GM12878 (cell line): ENCODE measurements around the gene FBXL16. TPM values are rescaled to one million over a fixed set of nuclear protein-coding genes. Genes with fewer than 3 reads are reported as not detected.

ENCODE experiments used
- ATAC-seq: fragments of 200-7000 bp; cut with Tn5 transposase; 3 replicates; pipeline ENCODE4 v1.9.1; 2020; ENCODE audit warnings: mild to moderate bottlenecking, moderate library complexity
- BruUV-seq: library from RNA; stranded (reverse); fragments of 400-500 nt; replicated peaks from 2 replicates; lab custom pipeline; 2021; lab: Mats Ljungman, UMichigan
- CTCF ChIA-PET: fragments of 300-600 bp; sonication (Branson Sonifier 250); formaldehyde crosslinking; extraction: SDS; loops from one replicate; lab custom pipeline; 2021; ENCODE audit warnings: inconsistent platforms; lab: Yijun Ruan, JAX
- POLR2A ChIA-PET: fragments of 350-600 bp; formaldehyde crosslinking; extraction: SDS; loops from one replicate; lab custom pipeline; 2021; ENCODE audit warnings: inconsistent platforms; lab: Charles Lee
- RAD21 ChIA-PET: fragments of 300-600 bp; sonication (Branson Sonifier 250); formaldehyde crosslinking; loops from one replicate; lab custom pipeline; 2023; ENCODE audit warnings: antibody characterized with exemption; ENCODE audit not compliant: unreplicated experiment; lab: Charles Lee
- SMC1A ChIA-PET: fragments of 300-600 bp; sonication (Branson Sonifier 250); formaldehyde crosslinking; loops from one replicate; lab custom pipeline; 2023; ENCODE audit not compliant: unreplicated experiment, uncharacterized antibody; lab: Charles Lee
- DNase-seq: peaks from one replicate; pipeline ENCODE4 v3.0.0-alpha.2; 2011; ENCODE audit warnings: low read depth, low spot score
- FAIRE-seq: peaks from 3 replicates; lab custom pipeline; 2011; peaks lifted over from hg19 to GRCh38; lab: Jason Lieb, UNC
- H2AFZ ChIP-seq: 2 replicates; pipeline ENCODE4 v1.6.0; 2011; ENCODE audit warnings: low read depth, low read length, control low read depth; ENCODE audit not compliant: control insufficient read depth
- H3K27ac ChIP-seq: 2 replicates; pipeline ENCODE4 v1.5.1; 2011; ENCODE audit warnings: control low read depth; ENCODE audit not compliant: control insufficient read depth, insufficient read depth
- H3K27me3 ChIP-seq, 2 experiments: replicated peaks in 1 of 2; 2 replicates each; pipeline versions ENCODE4 v1.6.0 to v1.6.1; 2011; ENCODE audit warnings: low read length in 1 of 2; ENCODE audit not compliant: control insufficient read depth in 2 of 2, insufficient read depth in 2 of 2
- H3K36me3 ChIP-seq, 2 experiments: 2 replicates each; pipeline ENCODE4 v1.5.1; 2011; ENCODE audit warnings: low read length in 1 of 2; ENCODE audit not compliant: control insufficient read depth in 2 of 2, insufficient read depth in 2 of 2
- H3K4me1 ChIP-seq: 2 replicates; pipeline ENCODE4 v1.6.1; 2011; ENCODE audit warnings: mild to moderate bottlenecking, low read length, moderate library complexity, mixed read lengths; ENCODE audit not compliant: control insufficient read depth, insufficient read depth
- H3K4me2 ChIP-seq: 2 replicates; pipeline ENCODE4 v1.6.0; 2011; ENCODE audit warnings: control low read depth; ENCODE audit not compliant: control insufficient read depth, insufficient read depth
- H3K4me3 ChIP-seq: fragments of 200-600 bp; sonication (generic); 2 replicates; pipeline ENCODE4 v1.5.1; 2016
- H3K79me2 ChIP-seq: 2 replicates; pipeline ENCODE4 v1.6.0; 2011; ENCODE audit warnings: low read length; ENCODE audit not compliant: control insufficient read depth, insufficient read depth
- H3K9ac ChIP-seq: 2 replicates; pipeline ENCODE4 v1.8.0; 2011; ENCODE audit warnings: low read length, control low read depth, mixed read lengths; ENCODE audit not compliant: control insufficient read depth, insufficient read depth
- H3K9me3 ChIP-seq: replicated peaks from 3 replicates; pipeline ENCODE4 v1.5.1; 2011; ENCODE audit warnings: mild to moderate bottlenecking, low read length; ENCODE audit not compliant: control insufficient read depth, insufficient read depth
- H4K20me1 ChIP-seq: 2 replicates; pipeline ENCODE4 v1.6.0; 2011; ENCODE audit not compliant: control insufficient read depth, insufficient read depth
- BACH1 ChIP-seq: fragments of 450-650 bp; IDR thresholded peaks from 2 replicates; pipeline ENCODE4 v1.6.1; 2017; ENCODE audit warnings: mild to moderate bottlenecking, borderline replicate concordance
- MEF2B ChIP-seq: fragments of 450-650 bp; IDR thresholded peaks from 2 replicates; pipeline ENCODE4 v1.6.1; 2018; ENCODE audit warnings: mild to moderate bottlenecking, moderate library complexity; ENCODE audit not compliant: partially characterized antibody, poor library complexity, severe bottlenecking
- NR2C1 ChIP-seq: fragments of 450-650 bp; IDR thresholded peaks from 2 replicates; pipeline ENCODE4 v1.6.1; 2017; ENCODE audit warnings: antibody characterized with exemption, mild to moderate bottlenecking, moderate library complexity
- POLR2A ChIP-seq: IDR thresholded peaks from 2 replicates; pipeline ENCODE4 v1.6.1; 2011; ENCODE audit warnings: low read depth, mild to moderate bottlenecking, low read length
- RBBP5 ChIP-seq: fragments of 200-600 bp; sonication (generic); conservative IDR thresholded peaks from 2 replicates; pipeline ENCODE4 v1.6.1; 2016
- RELA ChIP-seq: fragments of 450-650 bp; IDR thresholded peaks from 2 replicates; pipeline ENCODE4 v1.8.0; 2014; ENCODE audit warnings: borderline replicate concordance; ENCODE audit not compliant: partially characterized antibody
- STAT3 ChIP-seq: IDR thresholded peaks from 2 replicates; pipeline ENCODE4 v1.6.1; 2011; ENCODE audit warnings: low read depth, low read length, improper control_type of control experiment
- SUZ12 ChIP-seq: fragments of 200-600 bp; sonication (generic); IDR thresholded peaks from one replicate; pipeline ENCODE4 v1.6.1; 2018; ENCODE audit warnings: antibody characterized with exemption, mild to moderate bottlenecking; ENCODE audit not compliant: unreplicated experiment
- ZNF217 ChIP-seq: fragments of 450-650 bp; IDR thresholded peaks from 2 replicates; pipeline ENCODE4 v1.6.1; 2017; ENCODE audit warnings: antibody characterized with exemption, mild to moderate bottlenecking
- WGBS: methylation state at CpG from one replicate; pipeline ENCODE4 v1.1.6; 2016; ENCODE audit warnings: low lambda C conversion rate; ENCODE audit not compliant: insufficient replicate concordance, insufficient coverage; ENCODE audit errors: missing lambda C conversion rate; 5-methylcytosine and 5-hydroxymethylcytosine counted together
- in situ Hi-C: fragments of 300-500 bp; cut with MboI; formaldehyde crosslinking; loops from 9 replicates; pipeline ENCODE4 v1.14.3; 2018; ENCODE audit warnings: mixed read lengths
- intact Hi-C: fragments of 100-400 bp; cut with micrococcal nuclease; formaldehyde crosslinking; loops from one replicate; pipeline ENCODE4 v1.14.2; 2022; ENCODE audit not compliant: unreplicated experiment
- polyA plus RNA-seq, 11 experiments: library from polyadenylated mRNA; depleted of rRNA in 4 of 11; unstranded in 6 of 11; stranded (reverse) in 5 of 11; fragments of >200 nt; fragmentation: Nextera tagmentation in 4 of 11; fragmentation: Illumina TruSeq in 1 of 11; extraction: Ambion mirVana in 4 of 11; extraction: Trizol in 1 of 11; gene quantifications; 1 replicate in 1 of 11; 2 replicates in 10 of 11; pipeline versions ENCODE4 v1.2.1 to v1.2.3, GENCODE V29; 2011 to 2016; ENCODE audit warnings: inconsistent platforms in 2 of 11, missing spikeins in 2 of 11, low read depth in 1 of 11
- total RNA-seq, 4 experiments: library from RNA; depleted of rRNA in 3 of 4; stranded (reverse); fragments of >200 nt in 3 of 4; fragmentation: Illumina TruSeq in 1 of 4; extraction: Trizol in 1 of 4; gene quantifications; 2 replicates each; pipeline versions ENCODE4 v1.2.1 to v1.2.3, GENCODE V29; 2013 to 2021
- TF ChIP-seq, protein P1 (sequence below): fragments of 450-650 bp; formaldehyde crosslinking; IDR thresholded peaks from 2 replicates; pipeline ENCODE4 v1.4.0; 2020; ENCODE audit warnings: mild to moderate bottlenecking, moderate library complexity
- TF ChIP-seq, protein P2 (sequence below): IDR thresholded peaks from 2 replicates; pipeline ENCODE4 v1.6.1; 2012; ENCODE audit warnings: mild to moderate bottlenecking, low read depth, low read length

Gene FBXL16
- total and polyA plus RNA-seq, 10 of the 15 experiments (the other 5 are each of a cell fraction or from before 2014, with no cell fraction given) = 0.13 to 1.4 (median 0.24) TPM

DNA sequence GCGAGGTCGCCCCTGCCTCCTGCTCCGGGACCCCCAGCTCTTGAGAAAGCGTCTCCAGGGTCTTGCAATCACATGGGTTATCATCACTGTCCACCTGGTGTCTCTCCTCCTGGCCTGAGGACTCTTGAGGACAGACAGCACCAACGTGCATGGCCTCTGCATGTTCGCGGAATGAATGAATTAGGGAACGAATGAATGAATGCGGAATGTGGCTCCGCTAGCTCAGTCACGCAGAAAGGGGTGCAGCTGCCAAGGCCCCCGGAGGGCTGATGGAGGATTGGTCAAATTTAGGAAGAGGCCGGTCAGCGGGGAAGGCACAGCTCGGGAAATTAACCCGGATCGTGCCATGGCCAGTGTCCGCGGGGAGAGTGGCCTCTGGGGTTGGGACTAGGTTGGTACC is 3.3 kb downstream of the FBXL16 start (continued):
- TF ChIP-seq, protein P1, sequence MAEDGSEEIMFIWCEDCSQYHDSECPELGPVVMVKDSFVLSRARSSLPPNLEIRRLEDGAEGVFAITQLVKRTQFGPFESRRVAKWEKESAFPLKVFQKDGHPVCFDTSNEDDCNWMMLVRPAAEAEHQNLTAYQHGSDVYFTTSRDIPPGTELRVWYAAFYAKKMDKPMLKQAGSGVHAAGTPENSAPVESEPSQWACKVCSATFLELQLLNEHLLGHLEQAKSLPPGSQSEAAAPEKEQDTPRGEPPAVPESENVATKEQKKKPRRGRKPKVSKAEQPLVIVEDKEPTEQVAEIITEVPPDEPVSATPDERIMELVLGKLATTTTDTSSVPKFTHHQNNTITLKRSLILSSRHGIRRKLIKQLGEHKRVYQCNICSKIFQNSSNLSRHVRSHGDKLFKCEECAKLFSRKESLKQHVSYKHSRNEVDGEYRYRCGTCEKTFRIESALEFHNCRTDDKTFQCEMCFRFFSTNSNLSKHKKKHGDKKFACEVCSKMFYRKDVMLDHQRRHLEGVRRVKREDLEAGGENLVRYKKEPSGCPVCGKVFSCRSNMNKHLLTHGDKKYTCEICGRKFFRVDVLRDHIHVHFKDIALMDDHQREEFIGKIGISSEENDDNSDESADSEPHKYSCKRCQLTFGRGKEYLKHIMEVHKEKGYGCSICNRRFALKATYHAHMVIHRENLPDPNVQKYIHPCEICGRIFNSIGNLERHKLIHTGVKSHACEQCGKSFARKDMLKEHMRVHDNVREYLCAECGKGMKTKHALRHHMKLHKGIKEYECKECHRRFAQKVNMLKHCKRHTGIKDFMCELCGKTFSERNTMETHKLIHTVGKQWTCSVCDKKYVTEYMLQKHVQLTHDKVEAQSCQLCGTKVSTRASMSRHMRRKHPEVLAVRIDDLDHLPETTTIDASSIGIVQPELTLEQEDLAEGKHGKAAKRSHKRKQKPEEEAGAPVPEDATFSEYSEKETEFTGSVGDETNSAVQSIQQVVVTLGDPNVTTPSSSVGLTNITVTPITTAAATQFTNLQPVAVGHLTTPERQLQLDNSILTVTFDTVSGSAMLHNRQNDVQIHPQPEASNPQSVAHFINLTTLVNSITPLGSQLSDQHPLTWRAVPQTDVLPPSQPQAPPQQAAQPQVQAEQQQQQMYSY (CRISPR knock-in tag) = no peak
- TF ChIP-seq NR2C1 (no peak), RBBP5 (no peak), ZNF217 (no peak), MEF2B (no peak), BACH1 (no peak), POLR2A (no peak), STAT3 (no peak)
- TF ChIP-seq, all 136 proteins: peak for 0

DNA sequence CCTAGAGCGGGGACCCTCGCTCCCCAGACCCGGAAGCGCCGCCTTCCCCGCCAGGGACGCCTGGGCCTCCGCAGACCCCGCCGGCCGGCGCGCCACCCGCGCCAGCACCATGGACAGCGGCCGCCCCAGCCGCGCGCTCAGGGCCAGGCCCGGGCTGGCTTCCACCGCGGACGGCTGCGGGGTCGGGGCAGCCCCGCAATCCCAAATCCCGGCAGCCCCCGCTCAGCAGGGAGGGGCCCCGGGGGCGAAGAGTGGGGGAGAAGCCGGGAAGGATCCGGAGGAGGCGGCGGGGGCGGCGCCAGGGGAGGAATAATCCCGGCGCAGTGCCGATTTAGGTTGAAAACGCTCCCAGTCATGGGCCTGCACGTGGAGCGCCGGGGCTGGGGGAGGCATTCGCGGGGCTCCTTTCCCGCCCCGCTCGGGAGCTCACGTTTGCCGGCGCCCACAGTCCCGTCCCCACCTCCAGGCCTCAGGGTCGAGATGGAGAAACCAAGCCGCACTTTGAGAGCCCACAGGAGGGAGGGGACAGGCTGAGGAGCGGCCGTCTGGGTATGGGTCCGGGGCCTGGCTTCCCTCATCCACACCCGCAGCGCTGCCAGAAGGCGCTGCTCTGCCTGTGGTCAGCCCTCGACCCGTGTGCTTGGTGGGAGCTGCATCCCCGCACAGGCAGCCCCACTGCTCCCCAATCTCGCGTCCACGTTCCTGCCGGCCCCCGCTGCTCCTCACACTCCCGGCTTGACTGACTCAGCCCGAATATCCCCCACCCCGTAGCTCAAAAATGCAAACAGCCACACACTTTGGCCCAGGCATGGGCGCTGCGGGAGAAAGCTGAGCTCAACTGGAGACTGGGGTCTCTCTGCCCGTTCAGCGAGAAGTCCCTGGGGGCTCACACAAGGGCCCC is 4.7 kb downstream of the FBXL16 start:
- Histone ChIP-seq H3K27ac (no peak overlapping the region), H3K4me1 (peaks cover under 1% of the 10 kb centered on the region; the same call in 1 of the 2 replicates), H3K9me3 (no peaks in the 10 kb centered on the region), H3K4me3 (no peak overlapping the region), H2AFZ (no peak overlapping the region), H3K4me2 (no peak overlapping the region)
- BruUV-seq = no TSS peak
- 6% methylated on average over 48 of the region's 76 CpGs for WGBS
- ChIA-PET SMC1A (no interaction called here), RAD21 (no interaction called here)
- ATAC-seq (peak; percentile 72), FAIRE-seq (no peak)
- intact Hi-C loops (no loop called here), in situ Hi-C loops (no loop called here)
- TF ChIP-seq RELA = no peak
- peak; percentile 38 for TF ChIP-seq SUZ12
- TF ChIP-seq, protein P2, sequence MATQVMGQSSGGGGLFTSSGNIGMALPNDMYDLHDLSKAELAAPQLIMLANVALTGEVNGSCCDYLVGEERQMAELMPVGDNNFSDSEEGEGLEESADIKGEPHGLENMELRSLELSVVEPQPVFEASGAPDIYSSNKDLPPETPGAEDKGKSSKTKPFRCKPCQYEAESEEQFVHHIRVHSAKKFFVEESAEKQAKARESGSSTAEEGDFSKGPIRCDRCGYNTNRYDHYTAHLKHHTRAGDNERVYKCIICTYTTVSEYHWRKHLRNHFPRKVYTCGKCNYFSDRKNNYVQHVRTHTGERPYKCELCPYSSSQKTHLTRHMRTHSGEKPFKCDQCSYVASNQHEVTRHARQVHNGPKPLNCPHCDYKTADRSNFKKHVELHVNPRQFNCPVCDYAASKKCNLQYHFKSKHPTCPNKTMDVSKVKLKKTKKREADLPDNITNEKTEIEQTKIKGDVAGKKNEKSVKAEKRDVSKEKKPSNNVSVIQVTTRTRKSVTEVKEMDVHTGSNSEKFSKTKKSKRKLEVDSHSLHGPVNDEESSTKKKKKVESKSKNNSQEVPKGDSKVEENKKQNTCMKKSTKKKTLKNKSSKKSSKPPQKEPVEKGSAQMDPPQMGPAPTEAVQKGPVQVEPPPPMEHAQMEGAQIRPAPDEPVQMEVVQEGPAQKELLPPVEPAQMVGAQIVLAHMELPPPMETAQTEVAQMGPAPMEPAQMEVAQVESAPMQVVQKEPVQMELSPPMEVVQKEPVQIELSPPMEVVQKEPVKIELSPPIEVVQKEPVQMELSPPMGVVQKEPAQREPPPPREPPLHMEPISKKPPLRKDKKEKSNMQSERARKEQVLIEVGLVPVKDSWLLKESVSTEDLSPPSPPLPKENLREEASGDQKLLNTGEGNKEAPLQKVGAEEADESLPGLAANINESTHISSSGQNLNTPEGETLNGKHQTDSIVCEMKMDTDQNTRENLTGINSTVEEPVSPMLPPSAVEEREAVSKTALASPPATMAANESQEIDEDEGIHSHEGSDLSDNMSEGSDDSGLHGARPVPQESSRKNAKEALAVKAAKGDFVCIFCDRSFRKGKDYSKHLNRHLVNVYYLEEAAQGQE = peak; percentile 96
- TF ChIP-seq, all 136 proteins: peak for 2
- H4K20me1 ChIP-seq = no peaks in the 10 kb centered on the region
- POLR2A ChIA-PET = no interaction called here
- DNase-seq = no peak
- H3K36me3 ChIP-seq = no peaks in the 10 kb centered on the region
- no peak overlapping the region for H3K9ac ChIP-seq
- CTCF ChIA-PET = no interaction called here
- H3K27me3 ChIP-seq = peaks cover 0 to 11% of the 10 kb centered on the region in 2 experiments; a peak in 2 of 4 replicates
- H3K79me2 ChIP-seq = no peaks in the 10 kb centered on the region
